NB4 (cell line): Measurements from ENCODE around the gene ALDH9A1.

ENCODE experiments used
- MAX ChIP-seq: IDR thresholded peaks from 2 replicates; pipeline ENCODE4 v1.6.1; 2011; ENCODE audit warnings: low read depth, low read length
- MYC ChIP-seq: IDR thresholded peaks from 2 replicates; pipeline ENCODE4 v1.6.1; 2011; ENCODE audit warnings: low read depth, low read length
- POLR2A ChIP-seq: IDR thresholded peaks from 2 replicates; pipeline ENCODE4 v1.6.1; 2011; ENCODE audit warnings: mild to moderate bottlenecking; ENCODE audit not compliant: insufficient read length; ENCODE audit errors: extremely low read depth
- TF ChIP-seq, protein P1 (sequence below): IDR thresholded peaks from one replicate; pipeline ENCODE4 v1.5.1; 2012; ENCODE audit warnings: low read depth, low read length

DNA sequence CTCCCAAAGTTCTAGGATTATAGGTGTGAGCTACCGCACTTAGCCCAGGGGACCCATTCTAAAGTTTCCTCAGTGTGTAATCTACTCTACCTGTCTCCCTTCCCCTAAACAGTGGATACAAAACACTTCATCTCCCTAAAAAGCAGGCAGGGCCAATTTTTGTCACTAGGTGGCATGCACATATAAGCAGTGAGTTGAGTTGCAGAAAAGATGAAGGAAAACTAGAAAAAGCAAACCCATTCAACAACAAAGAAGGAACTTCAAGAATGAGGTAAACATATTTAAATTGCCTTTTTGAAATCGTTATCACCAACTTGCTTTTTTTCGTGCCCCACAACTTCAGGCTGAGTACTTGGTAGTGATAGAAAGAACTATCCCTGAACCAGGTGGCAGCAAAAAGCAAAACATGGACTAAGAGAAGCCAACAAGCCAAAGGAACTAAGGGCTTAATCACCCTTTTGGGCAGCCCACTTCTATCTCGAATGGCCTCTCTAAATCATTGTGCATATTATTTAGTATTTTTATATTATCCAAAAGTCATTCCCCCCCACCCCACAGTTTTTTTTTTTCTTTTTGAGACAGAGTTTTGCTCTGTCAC is 19.7 kb upstream of the ALDH9A1 start:
- TF ChIP-seq, protein P1, sequence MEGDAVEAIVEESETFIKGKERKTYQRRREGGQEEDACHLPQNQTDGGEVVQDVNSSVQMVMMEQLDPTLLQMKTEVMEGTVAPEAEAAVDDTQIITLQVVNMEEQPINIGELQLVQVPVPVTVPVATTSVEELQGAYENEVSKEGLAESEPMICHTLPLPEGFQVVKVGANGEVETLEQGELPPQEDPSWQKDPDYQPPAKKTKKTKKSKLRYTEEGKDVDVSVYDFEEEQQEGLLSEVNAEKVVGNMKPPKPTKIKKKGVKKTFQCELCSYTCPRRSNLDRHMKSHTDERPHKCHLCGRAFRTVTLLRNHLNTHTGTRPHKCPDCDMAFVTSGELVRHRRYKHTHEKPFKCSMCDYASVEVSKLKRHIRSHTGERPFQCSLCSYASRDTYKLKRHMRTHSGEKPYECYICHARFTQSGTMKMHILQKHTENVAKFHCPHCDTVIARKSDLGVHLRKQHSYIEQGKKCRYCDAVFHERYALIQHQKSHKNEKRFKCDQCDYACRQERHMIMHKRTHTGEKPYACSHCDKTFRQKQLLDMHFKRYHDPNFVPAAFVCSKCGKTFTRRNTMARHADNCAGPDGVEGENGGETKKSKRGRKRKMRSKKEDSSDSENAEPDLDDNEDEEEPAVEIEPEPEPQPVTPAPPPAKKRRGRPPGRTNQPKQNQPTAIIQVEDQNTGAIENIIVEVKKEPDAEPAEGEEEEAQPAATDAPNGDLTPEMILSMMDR: peak; percentile 78
- TF ChIP-seq POLR2A: no peak
- TF ChIP-seq MYC: no peak
- TF ChIP-seq MAX: no peak
